DND-41 (cell line): Measurements from ENCODE around the gene SDR39U1.

ENCODE experiments used
- ATAC-seq: fragments of 200-7000 bp; cut with Tn5 transposase; 3 replicates; pipeline ENCODE4 v1.9.1; 2021; ENCODE audit warnings: low read depth; ENCODE audit not compliant: insufficient read depth
- DNase-seq: peaks from one replicate; pipeline ENCODE4 v3.0.0-alpha.2; 2020
- H2AFZ ChIP-seq: 2 replicates; pipeline ENCODE4 v1.6.0; 2012; ENCODE audit warnings: low read depth, low read length
- H3K27ac ChIP-seq: 2 replicates; pipeline ENCODE4 v1.5.1; 2012; ENCODE audit warnings: low read length, inconsistent platforms
- H3K27me3 ChIP-seq: fragments of 200-600 bp; sonication (generic); 2 replicates; pipeline ENCODE4 v1.6.0; 2012; ENCODE audit warnings: low read length, mild to moderate bottlenecking, inconsistent platforms; ENCODE audit not compliant: insufficient read depth, poor library complexity
- H3K36me3 ChIP-seq: 2 replicates; pipeline ENCODE4 v1.5.1; 2012; ENCODE audit warnings: low read length, inconsistent platforms; ENCODE audit not compliant: insufficient read depth
- H3K4me1 ChIP-seq: 2 replicates; pipeline ENCODE4 v1.5.1; 2012; ENCODE audit warnings: mild to moderate bottlenecking, low read length; ENCODE audit not compliant: insufficient read depth
- H3K4me2 ChIP-seq: 2 replicates; pipeline ENCODE4 v1.6.0; 2012; ENCODE audit warnings: mild to moderate bottlenecking, moderate library complexity, low read length, inconsistent platforms; ENCODE audit not compliant: insufficient read depth
- H3K4me3 ChIP-seq, 2 experiments: fragments of 200-600 bp in 1 of 2; shearing (Covaris generic) in 1 of 2; 2 replicates each; pipeline ENCODE4 v1.5.1; 2012 to 2016; ENCODE audit warnings: inconsistent platforms in 2 of 2, low read length in 2 of 2, mild to moderate bottlenecking in 2 of 2, low read depth in 1 of 2, moderate library complexity in 1 of 2
- H3K79me2 ChIP-seq: 2 replicates; pipeline ENCODE4 v1.6.0; 2012; ENCODE audit warnings: low read length, inconsistent platforms; ENCODE audit not compliant: insufficient read depth
- H3K9ac ChIP-seq: 2 replicates; pipeline ENCODE4 v1.6.0; 2012; ENCODE audit warnings: low read depth, mild to moderate bottlenecking, inconsistent platforms, low read length, moderate library complexity
- H3K9me3 ChIP-seq: 2 replicates; pipeline ENCODE4 v1.5.1; 2012; ENCODE audit warnings: low read length, moderate library complexity, mild to moderate bottlenecking, inconsistent platforms; ENCODE audit not compliant: insufficient read depth, severe bottlenecking
- H4K20me1 ChIP-seq: 2 replicates; pipeline ENCODE4 v1.6.0; 2012; ENCODE audit warnings: low read length; ENCODE audit not compliant: insufficient read depth
- EZH2 ChIP-seq: IDR thresholded peaks from 3 replicates; pipeline ENCODE4 v1.6.1; 2012; ENCODE audit warnings: borderline replicate concordance, low read depth, mild to moderate bottlenecking, moderate library complexity, low read length, inconsistent platforms; ENCODE audit not compliant: severe bottlenecking
- TF ChIP-seq, protein P1 (sequence below): IDR thresholded peaks from 2 replicates; pipeline ENCODE4 v1.5.1; 2012; ENCODE audit warnings: borderline replicate concordance, low read length, moderate library complexity, mild to moderate bottlenecking; ENCODE audit not compliant: poor library complexity, severe bottlenecking; ENCODE audit errors: extremely low read depth

Gene SDR39U1

GRCh38 chr14:24430143-24430681 lies 12.4 kb downstream of the SDR39U1 start:
- no peak; the same call in 2 of the 3 replicates for ATAC-seq
- Histone ChIP-seq H3K79me2 (peaks cover 28% of the 10 kb centered on the region), H3K27ac (peak overlapping the region; percentile 90), H3K9me3 (no peaks in the 10 kb centered on the region), H4K20me1 (peaks cover 27% of the 10 kb centered on the region), H3K9ac (peak overlapping the region; percentile 94), H2AFZ (peak overlapping the region; percentile 97), H3K27me3 (no peaks in the 10 kb centered on the region), H3K4me3 (peak overlapping the region; percentile 93 to 96; a peak in 3 of 4 replicates), H3K36me3 (peaks cover 40% of the 10 kb centered on the region), H3K4me2 (peak overlapping the region; percentile 97), H3K4me1 (peaks cover 41% of the 10 kb centered on the region)
- TF ChIP-seq, protein P1, sequence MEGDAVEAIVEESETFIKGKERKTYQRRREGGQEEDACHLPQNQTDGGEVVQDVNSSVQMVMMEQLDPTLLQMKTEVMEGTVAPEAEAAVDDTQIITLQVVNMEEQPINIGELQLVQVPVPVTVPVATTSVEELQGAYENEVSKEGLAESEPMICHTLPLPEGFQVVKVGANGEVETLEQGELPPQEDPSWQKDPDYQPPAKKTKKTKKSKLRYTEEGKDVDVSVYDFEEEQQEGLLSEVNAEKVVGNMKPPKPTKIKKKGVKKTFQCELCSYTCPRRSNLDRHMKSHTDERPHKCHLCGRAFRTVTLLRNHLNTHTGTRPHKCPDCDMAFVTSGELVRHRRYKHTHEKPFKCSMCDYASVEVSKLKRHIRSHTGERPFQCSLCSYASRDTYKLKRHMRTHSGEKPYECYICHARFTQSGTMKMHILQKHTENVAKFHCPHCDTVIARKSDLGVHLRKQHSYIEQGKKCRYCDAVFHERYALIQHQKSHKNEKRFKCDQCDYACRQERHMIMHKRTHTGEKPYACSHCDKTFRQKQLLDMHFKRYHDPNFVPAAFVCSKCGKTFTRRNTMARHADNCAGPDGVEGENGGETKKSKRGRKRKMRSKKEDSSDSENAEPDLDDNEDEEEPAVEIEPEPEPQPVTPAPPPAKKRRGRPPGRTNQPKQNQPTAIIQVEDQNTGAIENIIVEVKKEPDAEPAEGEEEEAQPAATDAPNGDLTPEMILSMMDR: no peak
- TF ChIP-seq EZH2: no peak
- DNase-seq: peak; percentile 39

GRCh38 chr14:24429395-24430142 lies 13.0 kb downstream of the SDR39U1 start, which contains the start of the genes CBLN3 and KHNYN:
Gene CBLN3, minus strand, starts transcription at chr14:24429668. Its CDS starts 614 bp downstream, at chr14:24429054.
Gene KHNYN, plus strand, starts transcription at chr14:24429954. Its CDS starts 777 bp downstream, at chr14:24430731.
- peaks cover 27% of the 10 kb centered on the region for H4K20me1 ChIP-seq
- peak within 1 kb of the TSS; percentile 90 for H3K27ac ChIP-seq
- H3K9ac ChIP-seq: peak within 1 kb of the TSS; percentile 94
- H3K9me3 ChIP-seq: no peaks in the 10 kb centered on the region
- peak; percentile 90 for ATAC-seq
- peaks cover 43% of the 10 kb centered on the region for H3K4me1 ChIP-seq
- DNase-seq: peak; percentile 90
- TF ChIP-seq, protein P1: no peak
- TF ChIP-seq EZH2: no peak
- H3K79me2 ChIP-seq: peaks cover 28% of the 10 kb centered on the region
- H3K4me3 ChIP-seq: peak within 1 kb of the TSS; percentile 93 to 96; a peak in 3 of 4 replicates
- peaks cover 39% of the 10 kb centered on the region for H3K36me3 ChIP-seq
- no peaks in the 10 kb centered on the region for H3K27me3 ChIP-seq
- H3K4me2 ChIP-seq: peak within 1 kb of the TSS; percentile 97
- H2AFZ ChIP-seq: peak within 1 kb of the TSS; percentile 97

DNA sequence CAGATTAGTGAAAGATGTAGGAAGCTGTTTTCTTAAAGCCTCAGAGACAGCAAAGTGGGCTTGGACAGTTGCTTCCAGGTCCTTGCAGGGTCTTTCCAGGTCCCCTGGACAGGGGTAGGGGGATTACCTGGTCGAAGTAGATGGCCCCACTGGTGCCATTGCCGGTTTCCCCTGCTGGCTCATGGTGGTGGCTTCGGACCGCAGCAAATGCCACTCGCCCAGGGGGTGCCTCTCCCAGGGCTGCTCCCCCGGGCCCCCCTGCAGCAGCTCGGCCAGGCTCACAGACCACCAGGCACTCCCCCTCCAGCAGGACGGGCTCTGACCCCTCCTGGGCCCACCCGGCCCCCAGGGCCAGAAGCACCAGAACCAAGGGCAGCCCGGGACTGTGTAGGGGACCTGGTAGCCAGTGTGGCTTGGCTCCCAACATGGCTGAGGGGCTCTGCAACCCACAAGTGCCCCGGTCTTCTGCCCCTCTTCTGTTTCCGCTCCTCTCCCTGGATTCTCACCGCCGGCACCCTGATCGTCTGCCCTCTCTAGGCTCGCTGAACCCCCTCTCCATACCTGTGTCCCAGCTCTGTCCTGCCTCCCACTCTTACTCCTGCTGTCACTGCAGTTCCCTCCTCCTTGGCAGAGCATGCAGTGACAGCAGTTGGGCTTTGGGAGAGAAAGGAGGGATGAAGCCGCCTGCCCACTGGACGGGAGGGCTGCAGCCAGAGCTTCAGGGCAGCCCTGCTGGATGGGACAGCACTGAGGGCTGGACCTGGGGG lies 13.8 kb downstream of the SDR39U1 start:
- H3K9ac ChIP-seq: peak overlapping the region; percentile 94
- H3K36me3 ChIP-seq: peaks cover 32% of the 10 kb centered on the region
- no peaks in the 10 kb centered on the region for H3K9me3 ChIP-seq
- H3K4me1 ChIP-seq: peaks cover 43% of the 10 kb centered on the region
- H3K27me3 ChIP-seq: no peaks in the 10 kb centered on the region
- H4K20me1 ChIP-seq: peaks cover 27% of the 10 kb centered on the region
- peaks cover 28% of the 10 kb centered on the region for H3K79me2 ChIP-seq
- no peak for DNase-seq
- peak overlapping the region; percentile 97 for H3K4me2 ChIP-seq
- no peak for TF ChIP-seq EZH2
- TF ChIP-seq, protein P1: no peak
- H2AFZ ChIP-seq: peak overlapping the region; percentile 97
- peak overlapping the region in 1 of 2 experiments; percentile 93; a peak in 3 of 4 replicates for H3K4me3 ChIP-seq
- ATAC-seq: no peak
- H3K27ac ChIP-seq: peak overlapping the region; percentile 90
